GM12864 (cell line): ENCODE measurements around the gene PAX7.

Source experiments
- DNase-seq: peaks from one replicate; pipeline ENCODE4 v3.0.0-alpha.2; 2011; ENCODE audit warnings: low read depth
- H3K4me3 ChIP-seq: 2 replicates; pipeline ENCODE4 v1.5.1; 2011; ENCODE audit warnings: mild to moderate bottlenecking, low read depth, low read length, control low read depth
- TF ChIP-seq, protein P1 (sequence below): IDR thresholded peaks from 2 replicates; pipeline ENCODE4 v1.5.1; 2011; ENCODE audit warnings: low read depth, mild to moderate bottlenecking, moderate library complexity, low read length, control low read depth, inconsistent platforms; ENCODE audit errors: missing control alignments

The PAX7 gene

DNA sequence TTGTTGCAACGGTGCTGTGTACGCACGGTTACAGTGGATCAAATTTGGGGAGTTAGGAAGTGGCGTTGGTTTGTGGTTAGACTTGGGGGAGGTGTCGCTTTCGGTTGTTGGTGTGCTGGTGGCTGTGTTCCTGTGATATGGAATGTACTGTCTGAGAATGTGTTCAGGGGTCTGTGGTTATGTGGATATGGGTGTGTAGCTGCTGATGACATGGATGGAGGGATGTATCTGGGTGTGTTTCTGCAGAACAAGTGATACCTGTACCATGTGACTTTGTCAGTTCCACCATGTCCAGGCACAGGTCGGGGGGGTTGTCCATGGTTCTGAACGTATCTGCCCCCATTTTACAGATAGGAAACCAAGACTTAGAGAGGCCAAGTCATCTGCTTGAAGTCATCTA lies 22.7 kb downstream of the PAX7 start:
- TF ChIP-seq, protein P1, sequence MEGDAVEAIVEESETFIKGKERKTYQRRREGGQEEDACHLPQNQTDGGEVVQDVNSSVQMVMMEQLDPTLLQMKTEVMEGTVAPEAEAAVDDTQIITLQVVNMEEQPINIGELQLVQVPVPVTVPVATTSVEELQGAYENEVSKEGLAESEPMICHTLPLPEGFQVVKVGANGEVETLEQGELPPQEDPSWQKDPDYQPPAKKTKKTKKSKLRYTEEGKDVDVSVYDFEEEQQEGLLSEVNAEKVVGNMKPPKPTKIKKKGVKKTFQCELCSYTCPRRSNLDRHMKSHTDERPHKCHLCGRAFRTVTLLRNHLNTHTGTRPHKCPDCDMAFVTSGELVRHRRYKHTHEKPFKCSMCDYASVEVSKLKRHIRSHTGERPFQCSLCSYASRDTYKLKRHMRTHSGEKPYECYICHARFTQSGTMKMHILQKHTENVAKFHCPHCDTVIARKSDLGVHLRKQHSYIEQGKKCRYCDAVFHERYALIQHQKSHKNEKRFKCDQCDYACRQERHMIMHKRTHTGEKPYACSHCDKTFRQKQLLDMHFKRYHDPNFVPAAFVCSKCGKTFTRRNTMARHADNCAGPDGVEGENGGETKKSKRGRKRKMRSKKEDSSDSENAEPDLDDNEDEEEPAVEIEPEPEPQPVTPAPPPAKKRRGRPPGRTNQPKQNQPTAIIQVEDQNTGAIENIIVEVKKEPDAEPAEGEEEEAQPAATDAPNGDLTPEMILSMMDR = no peak
- DNase-seq = no peak
- no peak overlapping the region for H3K4me3 ChIP-seq

- no peak for DNase-seq
These were observed 23.3 kb downstream of the PAX7 start for GRCh38 chr1:18653916-18654315.

GRCh38 chr1:18654599-18654998 lies 24.0 kb downstream of the PAX7 start:
- H3K4me3 ChIP-seq = no peak overlapping the region
- TF ChIP-seq, protein P1 = no peak
- no peak for DNase-seq

More at GRCh38 chr1:18653916-18654315, 23.3 kb downstream of the PAX7 start:
- H3K4me3 ChIP-seq = no peak overlapping the region
- TF ChIP-seq, protein P1 = no peak

- DNase-seq = no peak
- no peak overlapping the region for H3K4me3 ChIP-seq
- TF ChIP-seq, protein P1 = no peak
These were observed 27.0 kb downstream of the PAX7 start for GRCh38 chr1:18657506-18658201.

GRCh38 chr1:18658831-18659230 lies 28.2 kb downstream of the PAX7 start:
- no peak for DNase-seq
- TF ChIP-seq, protein P1 = no peak
- H3K4me3 ChIP-seq = no peak overlapping the region

DNA sequence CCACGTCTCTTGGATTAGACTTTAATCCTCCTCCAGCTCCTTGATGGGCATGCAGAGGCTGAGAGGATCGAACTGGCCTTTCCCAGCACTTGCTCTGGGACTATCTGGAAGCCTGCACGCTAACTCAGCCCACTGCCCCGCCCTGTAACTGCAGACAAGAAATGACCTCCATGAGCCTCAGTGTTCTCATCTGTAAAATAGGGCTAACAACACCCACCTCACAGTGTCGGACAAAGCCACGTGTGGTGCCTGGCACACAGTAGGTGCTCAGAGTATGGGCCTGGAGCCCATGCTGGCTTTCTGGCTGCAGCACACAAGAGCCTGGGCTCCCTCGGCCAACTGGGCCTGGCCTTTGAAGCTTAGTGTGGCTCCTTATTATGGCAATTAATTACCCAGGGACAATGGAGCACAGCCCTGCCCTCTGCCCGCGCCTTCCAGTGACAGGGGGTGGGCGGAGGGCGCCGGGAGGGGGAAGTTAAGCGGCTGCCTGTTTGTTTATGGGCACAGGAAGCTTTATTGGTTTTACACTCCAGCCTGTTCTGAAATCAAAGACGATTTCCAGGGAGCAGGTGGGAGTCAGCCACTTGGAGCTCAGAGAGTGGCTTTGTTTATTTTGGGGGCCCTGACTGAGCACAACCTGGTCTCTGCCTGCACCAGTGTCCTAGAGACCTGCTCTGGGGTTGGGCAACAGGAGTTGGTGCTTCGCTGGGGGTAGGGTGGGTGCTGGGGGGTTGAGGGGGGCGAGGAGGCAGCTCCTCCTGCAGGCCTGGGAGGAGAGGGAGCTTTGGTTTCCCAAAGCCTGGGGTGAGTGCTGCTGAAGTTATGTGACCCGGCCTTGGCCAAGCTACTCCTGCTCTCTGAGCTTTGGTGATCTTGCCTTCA lies 31.0 kb downstream of the PAX7 start:
- H3K4me3 ChIP-seq = no peak overlapping the region
- no peak for DNase-seq
- TF ChIP-seq, protein P1 = no peak
